ENCODE measurements around the gene FAM83B.

FAM83B gene

DNA sequence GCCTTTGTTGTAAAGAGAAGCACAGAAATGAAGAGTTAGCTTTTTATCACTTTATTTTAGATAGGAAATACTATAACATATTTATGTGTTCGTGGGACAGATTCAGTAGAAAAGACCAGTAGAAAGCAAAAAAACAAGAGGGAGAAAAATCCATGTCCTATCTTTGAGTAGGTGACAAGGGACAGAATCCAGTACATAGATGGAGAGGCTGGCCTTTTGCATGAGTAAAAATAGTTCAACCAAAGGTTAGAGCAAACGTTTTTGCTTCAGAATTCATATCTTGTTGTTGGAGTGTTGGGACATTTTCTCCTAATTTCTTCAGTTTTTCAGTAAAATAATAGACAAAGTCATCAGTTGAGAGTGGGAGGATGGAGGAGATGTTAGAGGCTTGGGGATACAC, 19.6 kb upstream of the FAM83B start:
- Histone ChIP-seq H3K9me3 (ENCODE audit: control insufficient read depth, insufficient read depth, low read length) (no peaks in the 10 kb centered on the region), H3K9me2 (replicated peaks; ENCODE audit: control insufficient read depth, low read length) (no peaks in the 10 kb centered on the region), H3K36me3 (ENCODE audit: control insufficient read depth, low read length) (no peaks in the 10 kb centered on the region), H3K79me2 (ENCODE audit: control insufficient read depth, low read length) (no peaks in the 10 kb centered on the region), H3K27me3 (ENCODE audit: control insufficient read depth, low read length) (no peaks in the 10 kb centered on the region), H3K4me1 (ENCODE audit: control insufficient read depth, low read length) (no peaks in the 10 kb centered on the region), H3K4me3 (ENCODE audit: low read length) (no peak overlapping the region), H3K4me2 (ENCODE audit: low read length) (no peak overlapping the region), H3K27ac (ENCODE audit: low read depth, low read length) (no peak overlapping the region), H4K20me1 (ENCODE audit: control insufficient read depth, insufficient read depth, low read depth, low read length) (no peaks in the 10 kb centered on the region), H3F3A (ENCODE audit: control insufficient read depth, insufficient read depth) (no peaks in the 10 kb centered on the region)
- TF ChIP-seq CTCF (IDR thresholded peaks at IDR 0.05; ENCODE audit: low read depth, low read length, poor library complexity, severe bottlenecking): no peak

- Histone ChIP-seq H3K79me2 (ENCODE audit: control insufficient read depth, low read length) (no peaks in the 10 kb centered on the region), H3K27ac (ENCODE audit: low read depth, low read length) (no peak overlapping the region), H3K4me2 (ENCODE audit: low read length) (no peak overlapping the region), H3K9me3 (ENCODE audit: control insufficient read depth, insufficient read depth, low read length) (no peaks in the 10 kb centered on the region), H3K9me2 (replicated peaks; ENCODE audit: control insufficient read depth, low read length) (no peaks in the 10 kb centered on the region), H4K20me1 (ENCODE audit: control insufficient read depth, insufficient read depth, low read depth, low read length) (no peaks in the 10 kb centered on the region), H3K27me3 (ENCODE audit: control insufficient read depth, low read length) (no peaks in the 10 kb centered on the region), H3K4me1 (ENCODE audit: control insufficient read depth, low read length) (no peaks in the 10 kb centered on the region), H3F3A (ENCODE audit: control insufficient read depth, insufficient read depth) (no peaks in the 10 kb centered on the region), H3K4me3 (ENCODE audit: low read length) (no peak overlapping the region), H3K36me3 (ENCODE audit: control insufficient read depth, low read length) (no peaks in the 10 kb centered on the region)
- TF ChIP-seq CTCF (IDR thresholded peaks at IDR 0.05; ENCODE audit: low read depth, low read length, poor library complexity, severe bottlenecking): no peak
- no peak for TF ChIP-seq EZH2phosphoT487 (IDR thresholded peaks at IDR 0.05; ENCODE audit: borderline replicate concordance, low read length)
These were observed 16.4 kb upstream of the FAM83B start for GRCh38 chr6:54830216-54830615.

GRCh38 chr6:54835176-54835575, 11.4 kb upstream of the FAM83B start:
- Histone ChIP-seq H3K4me3 (ENCODE audit: low read length) (no peak overlapping the region), H3K9me2 (replicated peaks; ENCODE audit: control insufficient read depth, low read length) (no peaks in the 10 kb centered on the region), H3K4me2 (ENCODE audit: low read length) (no peak overlapping the region), H3K36me3 (ENCODE audit: control insufficient read depth, low read length) (no peaks in the 10 kb centered on the region), H3K4me1 (ENCODE audit: control insufficient read depth, low read length) (no peaks in the 10 kb centered on the region), H3K9me3 (ENCODE audit: control insufficient read depth, insufficient read depth, low read length) (no peaks in the 10 kb centered on the region), H3F3A (ENCODE audit: control insufficient read depth, insufficient read depth) (no peaks in the 10 kb centered on the region), H4K20me1 (ENCODE audit: control insufficient read depth, insufficient read depth, low read depth, low read length) (no peaks in the 10 kb centered on the region), H3K79me2 (ENCODE audit: control insufficient read depth, low read length) (no peaks in the 10 kb centered on the region), H3K27ac (ENCODE audit: low read depth, low read length) (no peak overlapping the region), H3K27me3 (ENCODE audit: control insufficient read depth, low read length) (no peaks in the 10 kb centered on the region)
- TF ChIP-seq EZH2phosphoT487 (IDR thresholded peaks at IDR 0.05; ENCODE audit: borderline replicate concordance, low read length) (no peak), CTCF (IDR thresholded peaks at IDR 0.05; ENCODE audit: low read depth, low read length, poor library complexity, severe bottlenecking) (no peak)

Data from DOHH2 (cell line).